ENCODE measurements around the gene THEMIS2. TPM values are rescaled to one million over a fixed set of nuclear protein-coding genes. Genes with fewer than 3 reads are reported as not detected.

THEMIS2 gene
- total RNA-seq, 1 donor: 17.4 TPM

DNA sequence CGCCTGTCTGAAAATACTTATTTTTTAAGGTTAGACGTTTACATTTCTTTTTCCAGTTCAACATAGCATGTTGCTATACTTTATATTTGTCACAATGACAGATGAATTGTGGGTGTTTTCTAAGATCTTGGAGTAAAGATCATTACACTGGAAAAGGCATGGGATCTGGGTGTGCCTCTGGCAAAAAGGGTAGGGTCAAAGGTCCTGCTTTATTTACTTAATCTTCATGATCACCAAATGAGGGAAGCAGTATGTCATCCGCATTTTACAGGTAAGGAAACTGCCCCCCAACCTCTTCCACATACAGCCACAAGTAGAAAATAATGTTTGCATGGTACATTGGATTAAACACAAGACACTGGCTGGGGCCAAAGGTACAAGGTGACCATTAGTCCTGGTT, 49.9 kb downstream of the THEMIS2 start:
- Histone ChIP-seq H3K79me2 (ENCODE audit: insufficient read depth, low read length) (no peaks in the 10 kb centered on the region), H3K27me3 (ENCODE audit: insufficient read depth, low read length) (peaks cover 10% of the 10 kb centered on the region), H3K4me2 (ENCODE audit: insufficient read depth, low read length) (no peak overlapping the region), H3K4me3 (ENCODE audit: insufficient read depth, low read length) (no peak overlapping the region), H3K27ac (ENCODE audit: low read depth, low read length) (no peak overlapping the region), H3K4me1 (ENCODE audit: insufficient read depth, low read length) (no peaks in the 10 kb centered on the region), H3K9me3 (ENCODE audit: low read depth, low read length) (no peaks in the 10 kb centered on the region), H4K20me1 (ENCODE audit: insufficient read depth, low read length) (no peaks in the 10 kb centered on the region), H3K36me3 (ENCODE audit: insufficient read depth, low read length) (no peaks in the 10 kb centered on the region), H2AFZ (ENCODE audit: low read length) (no peak overlapping the region)
- DNase-seq (ENCODE audit: insufficient read length, low spot score, missing footprints): no peak
- no peak for TF ChIP-seq CTCF (IDR thresholded peaks at IDR 0.05; ENCODE audit: extremely low read depth, low read depth, low read length)

- no peak overlapping the region for H2AFZ ChIP-seq (ENCODE audit: low read length)
- no peaks in the 10 kb centered on the region for H3K79me2 ChIP-seq (ENCODE audit: insufficient read depth, low read length)
- H3K9me3 ChIP-seq (ENCODE audit: low read depth, low read length): no peaks in the 10 kb centered on the region
- no peaks in the 10 kb centered on the region for H3K36me3 ChIP-seq (ENCODE audit: insufficient read depth, low read length)
- H3K4me1 ChIP-seq (ENCODE audit: insufficient read depth, low read length): peaks cover 8% of the 10 kb centered on the region
- no peak overlapping the region for H3K4me3 ChIP-seq (ENCODE audit: insufficient read depth, low read length)
- H3K4me2 ChIP-seq (ENCODE audit: insufficient read depth, low read length): no peak overlapping the region
- H3K27me3 ChIP-seq (ENCODE audit: insufficient read depth, low read length): no peaks in the 10 kb centered on the region
- TF ChIP-seq CTCF (IDR thresholded peaks at IDR 0.05; ENCODE audit: extremely low read depth, low read depth, low read length): no peak
- DNase-seq (ENCODE audit: insufficient read length, low spot score, missing footprints): no peak
- no peak overlapping the region for H3K27ac ChIP-seq (ENCODE audit: low read depth, low read length)
- H4K20me1 ChIP-seq (ENCODE audit: insufficient read depth, low read length): no peaks in the 10 kb centered on the region
Measured at GRCh38 chr1:27928216-27928954, 56.0 kb downstream of the THEMIS2 start.

DNA sequence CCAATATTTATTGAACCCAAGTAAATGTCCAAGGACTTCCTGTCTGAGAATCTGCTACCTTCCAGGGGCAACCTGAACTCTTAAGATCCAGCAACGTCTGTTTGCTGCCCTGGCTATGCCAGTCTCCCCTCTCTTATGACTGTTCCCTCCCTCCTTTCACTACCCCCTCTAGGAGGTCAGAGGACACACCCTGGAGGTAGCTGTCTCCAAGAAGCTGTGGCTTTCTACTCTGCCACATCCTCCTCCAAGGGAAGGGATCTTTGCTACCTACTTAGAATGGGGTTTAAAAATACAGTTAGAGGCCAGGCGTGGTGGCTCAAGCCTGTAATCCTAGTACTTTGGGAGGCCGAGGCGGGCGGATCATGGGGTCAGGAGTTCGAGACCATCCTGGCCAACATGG, 58.8 kb downstream of the THEMIS2 start:
- Histone ChIP-seq H3K4me3 (ENCODE audit: insufficient read depth, low read length) (no peak overlapping the region), H3K9me3 (ENCODE audit: low read depth, low read length) (no peaks in the 10 kb centered on the region), H3K79me2 (ENCODE audit: insufficient read depth, low read length) (no peaks in the 10 kb centered on the region), H3K4me2 (ENCODE audit: insufficient read depth, low read length) (no peak overlapping the region), H2AFZ (ENCODE audit: low read length) (no peak overlapping the region), H3K36me3 (ENCODE audit: insufficient read depth, low read length) (no peaks in the 10 kb centered on the region), H3K27ac (ENCODE audit: low read depth, low read length) (no peak overlapping the region), H3K27me3 (ENCODE audit: insufficient read depth, low read length) (peaks cover 14% of the 10 kb centered on the region), H3K4me1 (ENCODE audit: insufficient read depth, low read length) (peaks cover 20% of the 10 kb centered on the region), H4K20me1 (ENCODE audit: insufficient read depth, low read length) (no peaks in the 10 kb centered on the region)
- DNase-seq (ENCODE audit: insufficient read length, low spot score, missing footprints): no peak
- TF ChIP-seq CTCF (IDR thresholded peaks at IDR 0.05; ENCODE audit: extremely low read depth, low read depth, low read length): no peak

DNA sequence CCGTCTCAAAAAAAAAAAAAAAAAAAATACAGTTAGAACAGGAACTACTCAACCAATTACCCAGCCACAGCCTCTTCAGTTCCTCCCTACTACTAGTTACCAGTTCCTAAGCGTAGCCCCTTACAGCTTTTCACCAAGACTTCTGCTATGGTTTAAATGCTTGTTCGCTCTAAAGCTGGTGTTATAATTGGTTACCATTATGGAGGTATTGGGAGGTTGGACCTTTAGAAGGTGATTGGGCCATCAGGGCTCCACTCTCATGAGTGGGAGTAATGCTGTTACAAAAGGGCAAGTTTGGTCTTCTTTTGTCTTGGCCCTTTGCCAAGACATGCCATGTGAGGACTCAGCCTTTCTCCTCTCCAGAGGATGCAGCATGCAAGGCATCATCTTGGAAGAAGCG, 59.4 kb downstream of the THEMIS2 start:
- no peak for DNase-seq (ENCODE audit: insufficient read length, low spot score, missing footprints)
- Histone ChIP-seq H3K27ac (ENCODE audit: low read depth, low read length) (no peak overlapping the region), H2AFZ (ENCODE audit: low read length) (no peak overlapping the region), H3K79me2 (ENCODE audit: insufficient read depth, low read length) (no peaks in the 10 kb centered on the region), H3K27me3 (ENCODE audit: insufficient read depth, low read length) (peaks cover 14% of the 10 kb centered on the region), H3K36me3 (ENCODE audit: insufficient read depth, low read length) (no peaks in the 10 kb centered on the region), H3K4me3 (ENCODE audit: insufficient read depth, low read length) (no peak overlapping the region), H3K9me3 (ENCODE audit: low read depth, low read length) (no peaks in the 10 kb centered on the region), H3K4me1 (ENCODE audit: insufficient read depth, low read length) (peaks cover 20% of the 10 kb centered on the region), H4K20me1 (ENCODE audit: insufficient read depth, low read length) (no peaks in the 10 kb centered on the region), H3K4me2 (ENCODE audit: insufficient read depth, low read length) (no peak overlapping the region)
- TF ChIP-seq CTCF (IDR thresholded peaks at IDR 0.05; ENCODE audit: extremely low read depth, low read depth, low read length): no peak

Measured in osteoblast (primary cell).